Naive B cell (primary cell): ENCODE results near the gene WDR70. TPM values are rescaled to one million over a fixed set of nuclear protein-coding genes. Genes with fewer than 3 reads are reported as not detected.
"Not testable (repeated sequence)": the region's sequence is repeated elsewhere in the genome, so short reads cannot be mapped to it uniquely, and the experiment has no call there.

Experiments used
- ATAC-seq, 2 donors: fragments of 150-1000 bp; cut with Tn5 transposase; 2 replicates each; pipeline ENCODE4 v1.10.0; 2021; ENCODE audit warnings: low read depth in 2 of 2, mild to moderate bottlenecking in 2 of 2, moderate library complexity in 2 of 2
- DNase-seq: peaks from one replicate; pipeline ENCODE4 v3.0.0; 2022
- H3K27ac Mint-ChIP-seq, 6 donors: one replicate each; pipeline ENCODE4 v1.8.0; 2020 to 2022; ENCODE audit warnings: mild to moderate bottlenecking in 6 of 6, mixed read lengths in 6 of 6, moderate library complexity in 5 of 6, inconsistent platforms in 2 of 6
- H3K27me3 Mint-ChIP-seq, 3 donors: one replicate each; pipeline ENCODE4 v1.8.0; 2021 to 2022; ENCODE audit warnings: mixed read lengths in 3 of 3, mild to moderate bottlenecking in 1 of 3
- H3K36me3 Mint-ChIP-seq, 2 donors: one replicate each; pipeline ENCODE4 v1.8.0; 2020 to 2022; ENCODE audit warnings: mixed read lengths in 2 of 2, inconsistent platforms in 1 of 2, mild to moderate bottlenecking in 1 of 2
- H3K4me1 Mint-ChIP-seq, 3 donors: one replicate each; pipeline ENCODE4 v1.8.0; 2020 to 2022; ENCODE audit warnings: mixed read lengths in 3 of 3, inconsistent platforms in 1 of 3, mild to moderate bottlenecking in 1 of 3, moderate library complexity in 1 of 3
- H3K4me3 Mint-ChIP-seq, 8 donors: one replicate each; pipeline ENCODE4 v1.8.0; 2020 to 2022; ENCODE audit warnings: mild to moderate bottlenecking in 8 of 8, mixed read lengths in 8 of 8, moderate library complexity in 8 of 8, inconsistent platforms in 2 of 8
- H3K9me3 Mint-ChIP-seq, 7 donors: one replicate each; pipeline ENCODE4 v1.8.0; 2020 to 2022; ENCODE audit warnings: mixed read lengths in 7 of 7, mild to moderate bottlenecking in 5 of 7, inconsistent platforms in 2 of 7, moderate library complexity in 1 of 7
- polyA plus RNA-seq, 6 donors: library from polyadenylated mRNA; unstranded; fragments of 300-500 nt; fragmentation: Illumina TruSeq; gene quantifications; one replicate each; pipeline ENCODE4 v1.2.3, GENCODE V29; 2021; ENCODE audit warnings: low read depth in 6 of 6

WDR70 gene
- polyA plus RNA-seq, 6 donors from 2014 or later, result 19.2 to 29.1 (median 25.3) TPM

DNA sequence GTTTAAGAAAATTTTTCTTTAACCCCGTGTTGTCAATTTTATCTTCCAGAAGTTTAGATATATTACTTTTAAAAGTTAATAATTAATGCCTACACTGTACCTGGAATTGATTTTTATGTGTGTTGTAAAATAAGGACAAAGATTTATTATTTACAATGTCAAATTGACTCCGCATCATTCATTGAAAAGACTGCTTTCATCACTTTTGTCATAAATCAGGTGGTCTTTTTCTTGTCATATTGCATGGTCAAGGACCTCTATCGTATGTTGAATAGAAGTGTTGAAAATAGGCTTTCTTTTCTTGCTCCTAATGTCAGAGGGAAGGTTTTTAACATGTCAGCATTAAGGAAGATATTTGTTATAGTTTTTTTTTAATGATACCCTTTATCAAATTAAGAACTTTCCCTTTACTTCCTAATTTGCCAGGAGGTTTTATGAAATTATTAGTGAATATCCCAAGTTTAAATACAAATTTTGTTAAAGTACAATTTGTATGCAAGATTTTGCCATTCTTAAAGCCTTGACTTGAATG, 92.6 kb downstream of the WDR70 start:
- no peaks in the 10 kb centered on the region for H3K27me3 Mint-ChIP-seq

DNA sequence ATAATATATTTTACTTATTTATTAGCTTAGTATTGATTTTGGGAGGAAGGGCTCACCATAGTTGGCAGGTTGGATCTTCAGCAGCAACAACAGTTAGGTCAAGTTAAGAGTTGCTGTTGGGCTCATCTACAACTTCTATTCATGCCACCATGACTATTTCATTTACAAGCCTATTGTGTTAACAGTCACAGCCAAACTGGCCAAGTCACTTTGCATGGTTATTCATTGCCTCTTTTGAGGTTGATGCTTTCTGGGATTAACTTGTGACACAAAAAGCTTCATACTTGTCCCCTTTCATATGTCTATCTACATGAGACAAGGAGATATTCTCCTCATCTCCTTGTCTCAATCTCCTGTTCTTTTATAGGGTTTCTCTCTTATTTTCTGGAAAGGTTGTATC, 98.3 kb downstream of the WDR70 start:
- H3K27ac Mint-ChIP-seq, result no peak overlapping the region
- H3K36me3 Mint-ChIP-seq, result peaks cover 52 to 57% of the 10 kb centered on the region in 2 donors

More for the DNA sequence above, 92.6 kb downstream of the WDR70 start:
- ATAC-seq, result no peak
- H3K9me3 Mint-ChIP-seq, result peaks cover 0 to 13% (median 12%) of the 10 kb centered on the region in 7 donors
- H3K27ac Mint-ChIP-seq, result no peak overlapping the region
- DNase-seq, result no peak
- H3K36me3 Mint-ChIP-seq, result peaks cover 7 to 20% of the 10 kb centered on the region in 2 donors
- no peak overlapping the region for H3K4me3 Mint-ChIP-seq
- no peaks in the 10 kb centered on the region for H3K4me1 Mint-ChIP-seq

DNA sequence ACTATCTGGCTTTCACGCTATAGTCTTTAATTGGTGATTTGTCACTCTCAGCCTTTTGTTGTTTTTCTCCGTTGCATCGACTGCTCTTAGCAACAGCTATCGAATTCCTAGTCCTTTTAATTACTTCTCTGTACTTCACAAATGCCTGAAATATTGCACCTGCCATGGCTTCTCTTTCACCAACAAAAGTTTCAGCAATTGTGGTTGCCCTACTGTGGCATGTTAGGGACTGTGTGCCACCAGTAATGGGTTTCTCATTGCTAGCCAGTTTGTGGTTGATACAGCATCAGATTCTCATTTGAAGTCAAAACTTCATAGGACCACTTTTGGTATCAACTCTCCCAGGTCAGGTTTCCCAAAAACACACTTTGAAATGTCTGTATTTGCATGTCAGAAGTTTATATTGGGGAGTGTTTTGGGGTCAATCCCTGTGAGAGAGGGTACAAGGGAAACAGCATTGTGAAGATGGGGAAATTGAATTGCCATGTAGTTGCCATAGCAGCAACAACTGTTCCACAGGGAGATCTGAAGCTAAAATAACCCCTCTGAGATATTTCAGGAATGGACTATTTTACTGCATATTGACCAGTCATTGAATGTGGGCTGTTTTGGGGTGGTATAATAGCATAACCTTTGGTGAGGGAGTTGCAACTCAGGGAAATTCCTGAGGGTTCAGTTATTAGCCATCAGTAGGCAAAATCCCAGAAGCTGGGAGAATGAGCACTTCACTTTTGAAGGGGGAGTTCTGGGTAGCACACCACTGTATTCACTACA, 99.2 kb downstream of the WDR70 start:
- H3K4me1 Mint-ChIP-seq, result peaks cover 0 to 4% (median 0%) of the 10 kb centered on the region in 3 donors
- no peaks in the 10 kb centered on the region for H3K27me3 Mint-ChIP-seq
- H3K9me3 Mint-ChIP-seq, result peaks cover 3 to 16% (median 10%) of the 10 kb centered on the region in 7 donors
- peaks cover 54 to 60% of the 10 kb centered on the region in 2 donors for H3K36me3 Mint-ChIP-seq
- H3K27ac Mint-ChIP-seq, result peak overlapping the region in 1 of 6 donors; percentile 2
- H3K4me3 Mint-ChIP-seq, result no peak overlapping the region
- no peak for DNase-seq
- no peak for ATAC-seq

More for the DNA sequence above, 98.3 kb downstream of the WDR70 start:
- Mint-ChIP-seq H3K4me3 (no peak overlapping the region), H3K4me1 (peaks cover 0 to 4% (median 0%) of the 10 kb centered on the region in 3 donors), H3K9me3 (peaks cover 3 to 20% (median 9%) of the 10 kb centered on the region in 7 donors), H3K27me3 (no peaks in the 10 kb centered on the region)
- ATAC-seq (no peak), DNase-seq (no peak)

DNA sequence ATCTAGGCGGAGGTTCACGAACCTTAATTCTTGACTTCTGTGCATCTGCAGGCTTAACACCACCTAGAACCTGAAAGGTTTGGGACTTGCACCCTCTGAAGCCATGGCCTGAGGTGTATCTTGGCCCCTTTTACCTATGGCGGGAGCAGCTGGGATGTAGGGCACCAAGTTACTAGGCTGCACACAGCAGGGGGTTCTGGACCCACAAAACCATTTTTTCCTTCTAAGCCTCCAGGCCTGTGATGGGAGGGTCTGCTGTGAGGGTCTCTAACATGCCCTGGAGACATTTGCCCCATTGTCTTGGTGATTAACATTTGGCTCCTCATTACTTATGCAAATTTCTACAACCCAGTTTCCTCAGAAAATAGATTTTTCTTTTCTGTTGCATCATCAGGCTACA, 102.3 kb downstream of the WDR70 start:
- H3K4me1 Mint-ChIP-seq, H3K27me3 Mint-ChIP-seq, H3K27ac Mint-ChIP-seq, H3K4me3 Mint-ChIP-seq, DNase-seq, ATAC-seq: not testable (repeated sequence)
- H3K9me3 Mint-ChIP-seq, result peaks cover 3 to 22% (median 11%) of the 10 kb centered on the region in 7 donors
- peaks cover 47 to 54% of the 10 kb centered on the region in 2 donors for H3K36me3 Mint-ChIP-seq

DNA sequence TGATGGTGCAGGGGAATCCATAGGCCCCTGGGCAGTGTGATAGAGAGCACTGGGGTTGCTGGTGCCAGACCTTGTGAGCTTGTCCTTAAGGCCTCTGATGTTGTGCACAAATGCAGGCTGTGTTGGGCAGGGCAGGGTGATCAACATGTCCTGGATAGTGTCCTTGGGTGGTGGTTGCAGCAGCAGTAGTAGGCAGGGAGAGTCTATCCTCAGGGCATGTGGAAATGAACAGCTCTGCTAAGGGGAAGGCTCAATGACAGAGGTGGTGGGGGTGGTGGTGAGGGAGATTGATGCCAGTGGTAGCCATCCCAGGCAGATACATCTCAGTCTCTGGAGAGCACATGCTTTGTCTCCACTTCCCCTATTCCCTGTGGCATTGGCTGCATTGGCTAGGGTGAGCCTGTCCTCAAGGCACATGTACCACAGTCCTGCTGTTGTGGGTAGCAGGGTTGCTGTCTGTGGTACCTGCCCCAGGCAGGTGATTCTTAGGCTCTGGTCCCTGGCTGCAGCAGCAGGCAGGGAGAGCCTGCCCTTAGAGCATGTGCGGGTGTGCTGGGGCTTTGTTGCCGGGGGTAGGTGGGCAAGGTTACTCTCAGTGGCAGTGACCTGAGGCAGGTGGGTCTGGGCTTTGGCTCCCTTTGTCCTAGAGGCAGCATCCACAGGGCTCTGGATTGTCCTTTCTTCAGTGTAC, 111.1 kb downstream of the WDR70 start:
- Mint-ChIP-seq H3K4me1 (peaks cover 0 to 9% (median 8%) of the 10 kb centered on the region in 3 donors), H3K27ac (no peak overlapping the region), H3K27me3 (no peaks in the 10 kb centered on the region), H3K4me3 (no peak overlapping the region), H3K9me3 (peaks cover 9 to 15% (median 13%) of the 10 kb centered on the region in 7 donors), H3K36me3 (peaks cover 29 to 37% of the 10 kb centered on the region in 2 donors)
- DNase-seq, result no peak
- ATAC-seq, result no peak

DNA sequence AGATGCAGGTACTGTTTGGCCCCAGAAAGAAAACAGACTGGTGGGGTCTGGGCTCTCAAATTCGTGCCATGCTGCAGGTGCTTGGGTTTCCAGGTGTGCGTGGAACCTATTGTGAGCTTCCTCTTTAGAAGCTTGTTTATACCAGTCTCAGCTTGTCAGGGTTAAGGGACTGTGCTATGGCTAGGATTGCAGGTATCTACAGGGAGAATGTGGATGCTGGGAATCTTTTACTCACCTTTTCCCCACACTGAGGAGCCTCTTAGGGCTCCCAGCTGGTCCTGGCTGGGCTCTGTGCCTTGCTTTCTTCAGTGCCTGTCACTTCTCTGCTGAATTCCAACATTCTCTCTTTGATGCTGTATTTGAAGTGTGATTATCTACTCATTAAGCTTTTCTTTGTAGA, 111.8 kb downstream of the WDR70 start:
- H3K4me1 Mint-ChIP-seq, result peaks cover 0 to 9% (median 8%) of the 10 kb centered on the region in 3 donors
- H3K36me3 Mint-ChIP-seq, result peaks cover 32 to 42% of the 10 kb centered on the region in 2 donors

DNA sequence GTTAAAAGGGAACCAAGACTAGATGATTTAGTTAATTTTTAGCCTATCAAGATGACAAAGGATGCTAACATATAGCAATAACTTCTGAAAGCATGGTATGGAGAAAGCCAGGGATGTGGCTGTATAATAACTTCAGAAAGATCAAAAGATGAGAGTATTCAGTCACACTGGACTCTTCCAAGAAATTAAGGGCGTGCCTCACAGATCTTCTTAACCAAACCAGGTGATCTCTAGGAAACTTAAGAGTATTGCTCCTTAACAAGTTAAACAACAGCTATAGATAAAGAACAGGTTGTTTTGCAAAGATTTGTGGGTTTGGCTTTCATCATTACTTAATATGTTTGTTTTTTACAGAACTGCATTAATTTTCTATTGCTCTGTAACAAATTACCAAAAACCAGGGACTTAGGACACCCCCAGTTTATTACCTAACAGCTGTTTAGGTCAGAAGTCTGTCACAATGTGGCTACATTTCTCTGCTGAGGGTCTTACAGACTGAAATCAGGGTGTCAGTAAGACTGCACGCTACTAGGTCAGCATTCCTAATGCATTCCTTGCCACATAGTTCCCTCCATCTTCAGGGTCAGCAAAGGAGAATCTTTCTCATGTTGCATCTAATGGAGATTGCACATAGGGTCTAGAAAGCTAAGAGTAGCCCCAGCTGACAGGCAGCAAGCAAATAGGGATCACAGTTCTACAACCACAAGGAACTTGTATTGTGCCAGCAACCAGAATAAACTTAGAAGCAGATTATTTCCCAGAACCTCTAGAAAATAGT, 113.8 kb downstream of the WDR70 start:
- peaks cover 7 to 11% (median 9%) of the 10 kb centered on the region in 7 donors for H3K9me3 Mint-ChIP-seq
- H3K36me3 Mint-ChIP-seq, result peaks cover 37 to 50% of the 10 kb centered on the region in 2 donors
- ATAC-seq (no peak), DNase-seq (no peak)
- no peak overlapping the region for H3K4me3 Mint-ChIP-seq
- H3K27me3 Mint-ChIP-seq, result no peaks in the 10 kb centered on the region
- H3K4me1 Mint-ChIP-seq, result peaks cover 0 to 12% (median 8%) of the 10 kb centered on the region in 3 donors
- peak overlapping the region in 1 of 6 donors; percentile 21 for H3K27ac Mint-ChIP-seq

More for the DNA sequence above, 111.8 kb downstream of the WDR70 start:
- ATAC-seq (no peak), DNase-seq (no peak)
- H3K9me3 Mint-ChIP-seq, result peaks cover 9 to 15% (median 13%) of the 10 kb centered on the region in 7 donors
- H3K4me3 Mint-ChIP-seq, result no peak overlapping the region
- H3K27ac Mint-ChIP-seq, result peak overlapping the region in 1 of 6 donors; percentile 66
- no peaks in the 10 kb centered on the region for H3K27me3 Mint-ChIP-seq

DNA sequence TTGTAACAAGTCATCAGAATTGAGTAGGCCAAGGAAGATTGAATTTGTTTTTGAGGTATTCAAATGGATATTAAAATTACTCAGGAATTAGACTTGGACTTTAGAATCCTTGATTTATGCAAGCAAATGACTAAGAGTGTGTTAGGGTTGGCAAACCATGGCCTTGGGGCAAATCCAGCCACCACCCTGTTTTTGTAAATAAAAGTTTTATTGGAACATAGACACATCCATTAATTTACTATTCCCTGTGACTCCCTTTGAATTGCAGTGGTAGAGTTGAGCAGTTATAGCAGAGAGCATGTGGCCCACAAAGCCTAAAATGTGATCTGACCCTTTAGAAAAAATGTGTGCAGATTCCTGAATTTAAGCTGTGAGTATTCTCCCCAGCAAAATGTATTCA, 115.6 kb downstream of the WDR70 start:
- H3K4me1 Mint-ChIP-seq, result peaks cover 0 to 4% (median 0%) of the 10 kb centered on the region in 3 donors
- no peak for DNase-seq
- peaks cover 0 to 1% (median 0%) of the 10 kb centered on the region in 7 donors for H3K9me3 Mint-ChIP-seq
- no peak overlapping the region for H3K27ac Mint-ChIP-seq
- ATAC-seq, result no peak
- H3K36me3 Mint-ChIP-seq, result peaks cover 30 to 50% of the 10 kb centered on the region in 2 donors
- no peak overlapping the region for H3K4me3 Mint-ChIP-seq
- no peaks in the 10 kb centered on the region for H3K27me3 Mint-ChIP-seq

DNA sequence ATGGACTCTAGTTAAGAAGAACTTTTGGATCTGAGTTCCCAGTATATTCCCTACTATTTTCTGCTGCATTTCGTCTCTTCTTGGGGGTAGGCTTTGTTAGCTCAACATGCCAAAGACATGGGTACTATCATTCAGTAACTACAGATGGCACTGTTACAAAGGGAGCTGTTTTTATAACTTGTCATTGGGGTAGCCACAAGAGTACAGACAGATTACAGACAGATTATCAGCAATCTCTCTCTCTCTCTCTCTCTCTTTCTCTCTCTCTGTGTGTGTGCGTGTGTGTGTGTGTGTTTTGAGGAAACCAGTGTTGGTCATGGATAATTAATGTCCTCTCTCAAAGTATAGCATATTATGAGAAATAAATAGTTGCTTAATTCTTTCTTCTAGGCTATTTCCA, 116.1 kb downstream of the WDR70 start:
- Mint-ChIP-seq H3K27ac (peak overlapping the region in 3 of 6 donors; percentile 12 to 49 (median 23)), H3K4me3 (no peak overlapping the region), H3K27me3 (no peaks in the 10 kb centered on the region), H3K9me3 (peaks cover 0 to 1% (median 0%) of the 10 kb centered on the region in 7 donors), H3K36me3 (peaks cover 33 to 51% of the 10 kb centered on the region in 2 donors), H3K4me1 (peaks cover 0 to 4% (median 0%) of the 10 kb centered on the region in 3 donors)
- DNase-seq (no peak), ATAC-seq (no peak)

DNA sequence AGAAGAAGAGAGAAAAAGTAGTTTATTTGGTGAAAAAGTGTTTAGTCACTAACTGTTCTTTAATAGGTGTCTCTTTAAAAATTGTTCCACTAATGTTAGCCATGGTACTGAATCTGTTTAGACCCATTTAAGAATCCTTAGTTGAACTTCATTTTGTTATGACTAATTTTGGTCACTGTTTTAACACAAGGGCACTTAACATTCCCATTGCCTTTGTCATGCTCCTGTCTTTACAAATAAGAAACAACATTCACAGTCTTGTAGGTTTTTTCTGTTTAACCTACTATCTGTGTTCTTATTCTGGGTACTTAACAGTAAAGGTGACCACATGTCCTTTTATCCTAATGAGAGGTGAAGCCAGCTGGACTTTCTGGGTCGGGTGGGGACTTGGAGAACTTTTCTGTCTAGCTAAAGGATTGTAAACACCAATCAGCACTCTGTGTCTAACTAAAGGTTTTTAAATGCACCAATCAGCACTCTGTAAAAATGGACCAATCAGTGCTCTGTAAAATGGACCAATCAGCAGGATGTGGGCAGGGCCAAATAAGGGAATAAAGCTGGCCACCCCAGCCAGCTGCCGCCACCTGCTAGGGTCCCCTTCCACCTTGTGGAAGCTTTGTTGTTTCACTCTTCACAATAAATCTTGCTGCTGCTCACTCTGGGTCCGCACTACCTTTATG, 116.7 kb downstream of the WDR70 start:
- DNase-seq (no peak), ATAC-seq (no peak)
- Mint-ChIP-seq H3K4me3 (no peak overlapping the region), H3K9me3 (peaks cover 0 to 1% (median 0%) of the 10 kb centered on the region in 7 donors), H3K27ac (peak overlapping the region in 2 of 6 donors; percentile 49 to 63), H3K4me1 (peaks cover 0 to 4% (median 0%) of the 10 kb centered on the region in 3 donors), H3K36me3 (peaks cover 37 to 52% of the 10 kb centered on the region in 2 donors), H3K27me3 (no peaks in the 10 kb centered on the region)

DNA sequence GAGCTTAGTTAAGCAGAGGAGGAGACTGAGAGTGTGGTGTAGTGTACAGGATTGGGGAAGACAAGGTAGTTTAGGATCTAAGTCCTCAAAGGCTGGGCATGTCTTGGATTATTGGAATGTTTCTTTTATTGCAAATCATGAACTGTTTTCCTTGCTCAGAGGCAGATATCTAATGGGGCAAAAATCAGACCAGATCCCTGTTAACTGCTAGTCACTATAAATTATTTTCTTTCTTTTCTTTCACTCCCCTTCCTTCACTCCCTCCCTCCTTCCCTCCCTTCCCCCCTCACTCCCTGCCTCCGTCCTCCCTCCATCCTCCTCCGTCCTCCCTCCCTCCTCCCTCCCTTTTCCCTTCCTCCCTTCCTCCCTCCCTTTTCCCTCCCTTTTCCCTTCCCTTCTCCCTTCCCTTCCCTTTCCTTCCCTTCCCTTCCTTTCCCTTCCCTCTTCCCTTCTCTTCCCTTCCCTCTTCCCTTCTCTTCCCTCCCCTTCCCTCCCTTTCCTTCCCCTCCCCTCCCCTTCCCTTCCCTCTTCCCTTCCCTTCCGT, 117.9 kb downstream of the WDR70 start:
- ATAC-seq, result no peak
- DNase-seq, result no peak
- H3K27me3 Mint-ChIP-seq, result no peaks in the 10 kb centered on the region
- H3K27ac Mint-ChIP-seq, result peak overlapping the region in 1 of 6 donors; percentile 18
- peaks cover 49 to 64% of the 10 kb centered on the region in 2 donors for H3K36me3 Mint-ChIP-seq
- H3K4me3 Mint-ChIP-seq, result no peak overlapping the region
- peaks cover 0 to 1% (median 0%) of the 10 kb centered on the region in 7 donors for H3K9me3 Mint-ChIP-seq
- peaks cover 0 to 4% (median 1%) of the 10 kb centered on the region in 3 donors for H3K4me1 Mint-ChIP-seq

DNA sequence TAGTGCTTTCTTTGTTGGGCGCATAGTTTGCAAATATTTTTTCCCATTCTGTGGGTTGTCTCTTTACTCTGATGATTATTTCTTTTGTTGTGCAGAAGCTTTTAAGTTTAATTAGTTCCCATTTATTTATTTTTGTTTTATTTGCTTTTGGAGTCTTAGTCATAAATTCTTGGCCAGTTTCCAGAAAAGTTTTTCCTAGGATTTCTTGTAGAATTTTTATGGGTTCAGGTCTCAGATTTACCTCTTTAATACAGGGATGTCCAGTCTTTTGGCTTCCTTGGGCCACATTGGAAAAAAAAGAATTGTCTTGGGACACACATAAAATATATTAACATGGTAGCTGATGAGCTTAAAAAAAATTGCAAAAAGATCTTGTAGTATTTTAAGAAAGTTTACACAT, 122.0 kb downstream of the WDR70 start:
- ATAC-seq (no peak), DNase-seq (no peak)
- Mint-ChIP-seq H3K36me3 (peaks cover 60 to 61% of the 10 kb centered on the region in 2 donors), H3K4me1 (peaks cover 0 to 4% (median 1%) of the 10 kb centered on the region in 3 donors), H3K9me3 (peaks cover 0 to 11% (median 0%) of the 10 kb centered on the region in 7 donors), H3K27me3 (no peaks in the 10 kb centered on the region), H3K27ac (peak overlapping the region in 1 of 6 donors; percentile 69), H3K4me3 (no peak overlapping the region)
